GM04503 (cell line): ENCODE data around the gene GRPEL2.

ENCODE experiments used
- DNase-seq: peaks from one replicate; pipeline ENCODE4 v3.0.0-alpha.2; 2012; ENCODE audit warnings: low read depth

Gene GRPEL2

GRCh38 chr5:149319174-149319573 is 26.1 kb upstream of the GRPEL2 start:
- DNase-seq: no peak

GRCh38 chr5:149320791-149321330 is 24.4 kb upstream of the GRPEL2 start:
- peak; percentile 91 for DNase-seq

DNA sequence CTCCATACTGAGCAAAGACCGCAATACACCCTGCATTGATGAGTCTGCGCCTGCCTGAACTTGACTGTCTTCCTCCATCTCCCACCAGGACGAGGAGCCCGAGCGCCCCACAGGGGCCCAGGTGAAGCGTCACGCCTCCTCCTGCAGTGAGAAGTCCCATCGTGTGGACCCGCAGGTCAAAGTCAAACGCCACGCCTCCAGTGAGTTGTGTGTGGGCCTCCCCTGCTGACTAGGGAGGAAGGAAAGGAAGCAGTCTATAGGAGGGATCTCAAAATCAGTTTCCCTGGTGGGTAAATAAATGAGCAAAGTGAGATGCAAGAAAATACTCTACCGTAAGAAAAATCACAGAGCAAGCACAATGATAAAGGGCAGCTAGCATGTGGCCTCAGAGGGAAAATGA is 22.8 kb upstream of the GRPEL2 start:
- DNase-seq: no peak

GRCh38 chr5:149323210-149323609 is 22.1 kb upstream of the GRPEL2 start:
- DNase-seq: no peak

DNA sequence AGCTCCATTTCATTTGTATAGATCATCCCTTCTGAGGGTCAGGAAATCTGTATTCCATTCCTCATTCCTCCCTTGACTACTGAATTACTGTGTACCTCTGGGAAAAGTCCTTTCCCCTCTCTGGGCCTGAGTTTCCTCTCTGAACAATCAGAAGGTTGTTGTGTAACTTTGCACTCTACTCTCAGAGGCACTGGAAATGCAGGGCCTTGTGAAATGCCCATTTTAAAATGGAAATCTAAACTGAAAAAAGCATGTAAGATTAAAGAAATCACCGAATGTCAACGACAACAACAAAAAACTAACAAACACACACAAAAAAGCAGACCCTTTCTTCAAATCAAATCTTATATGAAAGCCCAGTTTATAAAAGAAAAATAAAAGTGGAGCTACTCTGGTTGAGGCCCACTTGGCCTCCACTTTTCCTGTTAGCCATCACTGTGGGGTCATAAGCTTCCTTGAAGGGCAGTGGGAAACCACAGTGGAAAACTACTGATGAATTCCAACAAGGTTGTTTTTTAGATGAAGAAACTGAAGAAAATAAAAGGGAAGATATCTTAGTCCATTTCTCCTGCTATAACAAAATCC is 21.6 kb upstream of the GRPEL2 start:
- DNase-seq: no peak

- DNase-seq: no peak
These were observed 20.7 kb upstream of the GRPEL2 start for GRCh38 chr5:149324641-149325040.

DNA sequence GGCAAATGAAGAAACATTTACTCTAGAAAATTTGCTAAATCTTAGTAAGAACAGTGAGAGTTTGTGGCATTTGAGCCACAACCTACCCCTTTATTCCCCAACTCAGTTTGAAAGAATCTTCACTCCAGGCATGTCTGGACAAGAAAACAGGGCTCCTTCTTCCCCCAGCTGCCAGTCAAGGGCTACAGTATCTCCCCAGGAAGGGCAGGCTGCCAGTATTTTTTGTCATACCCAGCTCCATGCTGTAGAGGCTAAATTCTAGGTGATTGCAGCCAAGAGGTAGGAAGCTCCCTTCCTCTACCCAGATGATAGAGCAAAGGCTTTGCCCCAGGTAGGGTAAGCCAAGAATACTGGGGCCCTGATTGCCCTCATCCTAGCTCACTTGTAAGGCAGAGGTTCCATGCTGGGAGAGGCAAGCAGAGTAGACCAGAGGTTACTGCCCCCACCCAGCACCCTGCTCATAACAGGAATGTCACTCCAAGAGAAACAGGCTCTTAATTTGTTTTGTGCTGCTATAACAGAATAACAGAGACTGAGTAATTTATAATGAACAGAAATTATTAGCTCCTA is 20.0 kb upstream of the GRPEL2 start:
- DNase-seq: no peak

DNA sequence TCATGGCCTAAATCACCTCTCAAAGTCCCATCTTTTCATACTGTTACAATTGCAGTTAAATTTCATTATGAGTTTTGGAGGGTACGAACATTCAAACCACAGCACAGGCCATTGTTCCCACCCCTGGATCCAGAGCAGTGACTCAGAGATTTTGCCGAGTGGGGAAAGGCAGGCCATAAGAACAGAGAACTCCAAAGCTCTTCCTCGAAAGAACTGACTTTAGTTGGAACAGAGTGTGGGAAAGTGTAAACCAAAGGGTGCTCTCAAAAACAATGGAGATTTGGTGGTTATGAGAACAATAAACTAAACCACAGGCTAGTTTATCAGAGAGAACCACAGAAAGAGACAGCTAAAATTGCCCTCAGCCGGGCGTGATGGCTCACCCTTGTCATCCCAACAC is 19.4 kb upstream of the GRPEL2 start:
- no peak for DNase-seq

GRCh38 chr5:149326611-149327010 is 18.7 kb upstream of the GRPEL2 start:
- DNase-seq: no peak

- DNase-seq: no peak
These were observed 17.1 kb upstream of the GRPEL2 start for GRCh38 chr5:149328177-149328576.

DNA sequence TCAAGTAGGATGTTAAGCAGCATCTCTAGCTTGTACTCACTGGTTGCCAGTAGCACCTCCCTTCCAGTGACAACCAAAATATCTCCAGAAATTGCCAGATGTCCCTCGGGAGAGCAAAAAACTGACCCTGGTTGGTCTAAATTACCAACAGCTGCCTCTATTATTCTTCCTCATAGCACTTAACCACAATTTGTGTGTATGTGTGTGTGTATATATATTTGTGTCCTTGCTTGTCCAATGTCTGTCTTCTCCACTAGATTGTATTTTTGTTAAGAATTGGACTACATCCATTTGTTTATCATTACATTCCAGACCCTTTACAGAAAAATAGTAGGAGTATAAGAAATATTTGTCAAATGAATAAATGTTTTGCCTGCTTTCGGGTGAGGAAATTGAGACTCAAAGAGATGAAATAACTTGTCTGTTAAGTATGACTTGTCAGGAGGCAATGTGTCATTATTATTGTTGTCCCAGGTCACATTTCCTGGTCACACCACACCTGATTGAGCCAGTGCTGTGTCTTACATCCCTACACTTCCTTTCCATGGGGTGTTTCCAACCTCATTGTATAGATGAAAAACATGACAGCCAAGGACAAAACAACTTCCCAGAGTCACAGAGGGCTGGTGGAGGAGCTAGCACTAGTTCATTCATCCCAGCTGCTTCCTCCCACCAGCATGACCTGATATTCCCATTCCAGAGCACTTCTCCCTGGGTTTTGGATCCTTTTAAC is 11.4 kb upstream of the GRPEL2 start:
- DNase-seq: no peak

DNA sequence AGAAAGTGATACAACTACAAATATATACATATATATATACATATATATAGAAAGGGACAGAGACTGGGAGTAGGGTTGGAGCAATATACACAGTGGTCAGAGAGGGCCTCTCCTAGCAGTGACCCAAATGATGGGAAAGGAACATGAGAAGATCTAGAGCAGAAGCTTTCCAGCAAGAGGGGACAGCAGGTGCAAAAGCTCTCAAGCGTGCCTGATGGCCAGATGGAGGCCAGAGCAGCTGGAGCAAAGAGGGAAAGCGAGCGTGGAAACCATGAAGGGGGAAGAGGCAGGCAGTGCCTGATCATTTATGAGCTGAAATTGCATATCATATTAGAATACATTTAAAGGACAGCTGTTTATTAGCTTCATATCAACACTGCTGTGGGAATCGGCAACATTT is 7.6 kb upstream of the GRPEL2 start:
- no peak for DNase-seq

DNA sequence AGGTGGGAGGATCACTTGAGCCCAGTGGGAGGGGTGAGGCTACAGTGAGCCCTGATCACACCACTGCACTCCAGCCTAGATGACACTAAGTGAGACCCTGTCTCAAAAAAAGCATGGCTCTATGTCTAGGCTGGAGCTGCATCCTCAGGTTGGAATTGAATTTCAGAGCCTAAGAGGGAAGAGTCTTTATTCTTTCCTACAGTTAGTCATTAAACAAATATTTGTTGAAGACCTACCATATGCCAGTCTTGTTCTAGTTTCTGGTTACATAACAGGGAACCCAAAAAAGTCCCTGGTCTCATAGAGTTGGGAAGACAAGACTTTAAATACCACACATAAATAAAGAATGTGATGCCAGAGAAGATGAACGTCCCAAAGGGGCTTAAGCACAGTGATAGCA is 6.9 kb upstream of the GRPEL2 start:
- DNase-seq: no peak

GRCh38 chr5:149340920-149341319 is 4.4 kb upstream of the GRPEL2 start:
- DNase-seq: no peak

DNA sequence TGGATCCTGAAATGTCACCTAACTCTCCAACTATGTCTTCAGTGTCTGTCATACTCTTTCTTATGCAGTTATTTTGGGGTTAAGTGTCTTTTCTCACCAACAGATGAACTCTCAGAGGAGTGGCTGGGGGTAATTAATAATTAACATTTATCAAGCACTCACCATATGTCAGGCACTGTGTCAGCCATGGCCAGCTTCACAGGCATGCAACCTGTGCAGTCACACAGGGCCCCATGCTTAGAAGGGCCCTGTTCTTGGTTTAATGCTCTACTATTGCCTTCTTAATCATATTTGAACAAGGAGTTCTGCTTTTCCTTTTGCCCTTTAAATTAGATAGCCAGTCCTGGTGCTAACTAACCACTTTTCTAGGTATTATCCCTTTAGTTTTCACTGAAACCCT is 3.4 kb upstream of the GRPEL2 start:
- no peak for DNase-seq

- no peak for DNase-seq
These were observed 1.1 kb upstream of the GRPEL2 start for GRCh38 chr5:149344151-149344550.

DNA sequence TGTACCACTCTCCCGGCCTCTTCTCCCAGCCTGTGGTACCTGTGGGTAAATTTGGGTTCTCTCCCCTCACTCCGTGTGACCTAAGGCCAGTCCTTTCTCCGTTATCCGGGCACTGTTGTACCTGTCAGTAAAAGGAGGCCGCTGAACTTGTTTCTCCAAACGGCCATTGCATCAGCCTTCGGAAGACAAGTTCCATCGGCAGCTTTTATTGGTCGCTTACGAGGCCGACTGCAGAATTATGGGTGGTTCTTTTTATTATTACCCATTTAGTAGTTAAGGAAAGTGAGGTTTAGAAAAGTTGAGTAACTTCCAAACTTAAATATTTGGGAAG is 558 bp downstream of the GRPEL2 start:
- no peak for DNase-seq

- DNase-seq: no peak
These were observed 3.2 kb downstream of the GRPEL2 start for GRCh38 chr5:149348518-149348917.

- no peak for DNase-seq
These were observed 4.1 kb downstream of the GRPEL2 start for GRCh38 chr5:149349382-149349781.

GRCh38 chr5:149352169-149352568 is 6.9 kb downstream of the GRPEL2 start:
- no peak for DNase-seq

DNA sequence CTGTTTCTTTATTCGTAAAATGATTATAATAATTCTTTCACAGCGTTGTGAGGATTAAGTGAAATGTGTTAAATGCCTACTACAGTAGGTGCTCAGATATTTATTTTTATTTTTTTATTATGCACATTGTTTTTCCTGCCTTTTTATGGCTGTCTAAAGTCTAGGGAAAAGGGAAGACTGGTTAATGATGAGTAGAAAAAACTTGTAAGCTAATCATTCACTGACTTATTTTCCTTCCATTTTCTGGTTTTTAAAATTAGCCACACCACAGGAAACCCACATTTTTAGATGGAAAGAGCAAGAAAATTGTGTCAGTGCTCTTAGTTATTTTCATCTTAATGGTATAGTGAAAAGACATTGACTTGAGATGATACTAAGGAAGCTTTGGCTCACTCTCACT is 8.6 kb downstream of the GRPEL2 start:
- no peak for DNase-seq

- DNase-seq: no peak
These were observed 10.4 kb downstream of the GRPEL2 start for GRCh38 chr5:149355688-149356087.

DNA sequence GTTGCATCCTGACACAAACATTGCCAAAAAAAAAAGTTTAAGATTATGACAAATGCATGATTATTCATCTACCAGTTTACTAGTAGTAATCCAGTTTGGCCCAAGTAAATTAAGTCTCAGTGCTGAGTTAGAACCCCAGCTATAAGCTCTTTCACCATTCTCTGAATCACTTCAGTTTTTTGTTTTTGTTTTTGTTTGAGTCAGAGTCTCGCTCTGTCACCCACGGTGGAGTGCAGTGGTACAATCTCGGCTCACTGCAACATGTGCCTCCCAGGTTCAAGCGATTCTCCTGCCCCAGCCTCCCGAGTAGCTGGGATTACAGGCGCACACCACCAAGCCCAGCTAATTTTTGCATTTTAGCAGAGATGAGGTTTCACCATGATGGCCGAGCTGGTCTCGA is 11.1 kb downstream of the GRPEL2 start:
- DNase-seq: no peak
